AG10803 (cell line): ENCODE data around the gene TMEM125.

Experiments used
- DNase-seq: peaks from one replicate; pipeline ENCODE4 v3.0.0; 2010; ENCODE audit warnings: low read depth
- H3K4me3 ChIP-seq: 2 replicates; pipeline ENCODE4 v1.5.1; 2011; ENCODE audit warnings: mild to moderate bottlenecking, low read length, control low read depth
- CTCF ChIP-seq: conservative IDR thresholded peaks from 2 replicates; pipeline ENCODE4 v1.5.1; 2011; ENCODE audit warnings: mild to moderate bottlenecking, low read length, control low read depth, inconsistent platforms

The TMEM125 gene

GRCh38 chr1:43280692-43281091 lies 10.9 kb downstream of the TMEM125 start:
- no peak for DNase-seq
- no peak overlapping the region for H3K4me3 ChIP-seq
- TF ChIP-seq CTCF = no peak

- H3K4me3 ChIP-seq = no peak overlapping the region
- TF ChIP-seq CTCF = no peak
- no peak for DNase-seq
Measured at GRCh38 chr1:43282220-43283195, 12.7 kb downstream of the TMEM125 start.

DNA sequence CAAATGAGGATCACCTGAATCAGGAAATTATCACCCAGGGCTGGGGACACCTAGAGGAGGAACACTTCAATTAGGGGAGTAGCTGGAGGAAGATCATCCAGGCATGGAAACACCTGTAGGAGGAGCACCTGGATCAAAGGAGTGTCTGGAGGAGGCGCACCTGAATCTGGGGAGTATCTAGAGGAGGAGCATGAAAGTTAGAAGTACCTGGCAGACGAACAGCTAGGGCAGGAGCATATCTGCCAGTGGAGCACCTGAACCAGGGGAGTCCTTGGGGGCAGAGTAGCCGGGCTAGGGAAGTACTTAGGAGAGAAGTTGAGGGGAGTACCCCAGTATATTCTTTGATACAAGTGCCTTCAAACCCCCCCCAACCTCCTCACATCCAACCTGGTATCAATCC lies 14.3 kb downstream of the TMEM125 start:
- no peak for TF ChIP-seq CTCF
- no peak overlapping the region for H3K4me3 ChIP-seq
- DNase-seq = no peak

DNA sequence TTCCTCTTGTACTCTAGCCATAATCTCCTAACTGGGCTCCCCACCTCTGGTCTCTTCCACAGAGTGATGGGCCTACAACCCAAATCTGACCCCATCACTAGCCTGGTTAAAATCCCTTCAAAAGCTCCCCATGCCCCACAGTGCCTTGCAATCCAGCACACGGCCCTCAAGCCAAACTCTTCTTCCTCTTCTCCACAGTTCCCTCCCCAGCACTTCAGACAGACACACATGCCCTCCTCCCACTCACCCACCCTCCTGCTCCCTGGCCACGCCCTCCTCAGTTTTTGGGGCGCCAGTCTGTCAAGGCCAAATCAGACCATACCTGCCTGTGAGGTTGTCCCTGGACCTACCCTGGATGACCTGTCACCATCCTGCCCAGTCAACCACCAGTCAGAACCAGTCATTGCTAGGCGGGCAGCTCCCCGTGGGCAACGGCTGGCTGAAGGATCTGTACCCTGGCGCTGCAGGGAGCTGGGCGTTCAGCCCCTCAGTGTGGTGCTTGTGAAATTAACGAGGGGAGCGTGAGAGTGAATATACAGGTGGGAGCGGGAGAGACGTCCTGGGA lies 14.8 kb downstream of the TMEM125 start:
- no peak for TF ChIP-seq CTCF
- DNase-seq = no peak
- H3K4me3 ChIP-seq = no peak overlapping the region

- no peak within 1 kb of the TSS for H3K4me3 ChIP-seq
- no peak for TF ChIP-seq CTCF
- DNase-seq = no peak
Measured at GRCh38 chr1:43285269-43285990, 15.6 kb downstream of the TMEM125 start, which contains the start of gene C1orf210. Gene C1orf210, minus strand, starts transcription at chr1:43285581. Its CDS starts 2,311 bp downstream, at chr1:43283270.

- no peak for DNase-seq
- TF ChIP-seq CTCF = no peak
- no peak overlapping the region for H3K4me3 ChIP-seq
Measured at GRCh38 chr1:43286115-43286514, 16.3 kb downstream of the TMEM125 start.
